ENCODE results near the gene CPSF2. TPM values are rescaled to one million over a fixed set of nuclear protein-coding genes. Genes with fewer than 3 reads are reported as not detected.

The CPSF2 gene
- total RNA-seq (2012; rRNA removed), result 41.8 and 46.5 TPM in 2 replicates

DNA sequence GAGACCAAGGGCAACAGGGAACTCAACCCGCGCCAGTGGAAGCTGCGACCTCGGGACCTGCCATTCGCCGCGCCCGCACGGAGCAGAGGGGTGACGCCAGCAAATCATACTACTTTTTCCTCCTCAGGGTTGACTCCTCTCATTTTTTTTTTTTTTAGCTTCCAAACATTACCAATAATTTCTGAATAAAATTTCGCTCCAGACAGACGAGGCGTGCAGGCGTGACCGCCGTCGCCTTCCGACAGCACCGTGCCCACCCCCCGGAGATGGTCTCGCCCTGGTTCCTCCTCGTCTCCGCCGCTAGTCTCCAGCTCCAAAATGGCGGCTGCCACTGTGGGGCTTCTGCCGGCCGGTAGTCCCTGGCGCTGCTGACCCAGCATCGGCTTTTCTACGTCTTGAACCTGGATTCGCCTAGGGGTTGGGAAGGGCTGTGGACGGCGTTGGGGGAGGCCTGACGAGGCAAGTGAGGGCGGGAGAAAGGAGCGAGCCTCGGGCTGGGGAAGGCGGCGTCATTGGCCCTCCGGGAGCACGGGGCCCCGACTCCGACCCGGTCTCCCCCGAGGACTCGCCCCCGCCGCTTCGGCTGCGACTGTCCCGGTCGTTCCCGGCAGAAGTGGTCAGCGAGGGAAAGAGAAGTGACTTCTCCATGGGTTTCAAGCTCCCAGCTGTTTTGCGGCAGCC is at the start of gene CPSF2, which contains the start of gene NDUFB1:
CPSF2 (plus strand) TSS at position 300 of the 681 bp plus-strand sequence. CDS start 9,016 bp downstream, outside the sequence.
NDUFB1 (minus strand) TSS at position 37 of the 681 bp plus-strand sequence. CDS start 4,069 bp downstream, outside the sequence.
- no peaks in the 10 kb centered on the region for H3K27me3 ChIP-seq (ENCODE audit: control insufficient read depth, insufficient read depth, low read length)
- peaks cover 29% of the 10 kb centered on the region for H3K36me3 ChIP-seq (ENCODE audit: insufficient read depth, low read length)
- H3K4me1 ChIP-seq (ENCODE audit: control insufficient read depth, insufficient read depth, low read length), result peaks cover 10% of the 10 kb centered on the region
- H3K9ac ChIP-seq (ENCODE audit: low read depth, low read length), result peak within 1 kb of the TSS; percentile 99
- peak within 1 kb of the TSS; percentile 90 for H3K4me3 ChIP-seq (ENCODE audit: low read length)
- H3K4me2 ChIP-seq (ENCODE audit: low read length), result peak within 1 kb of the TSS; percentile 92
- no peaks in the 10 kb centered on the region for H3K9me3 ChIP-seq (replicated peaks; ENCODE audit: low read length)

- Histone ChIP-seq H3K4me2 (ENCODE audit: low read length) (no peak overlapping the region), H3K27me3 (ENCODE audit: control insufficient read depth, insufficient read depth, low read length) (no peaks in the 10 kb centered on the region), H3K4me1 (ENCODE audit: control insufficient read depth, insufficient read depth, low read length) (no peaks in the 10 kb centered on the region), H3K36me3 (ENCODE audit: insufficient read depth, low read length) (peaks cover 21% of the 10 kb centered on the region), H3K9me3 (replicated peaks; ENCODE audit: low read length) (no peaks in the 10 kb centered on the region), H3K9ac (ENCODE audit: low read depth, low read length) (no peak overlapping the region), H3K4me3 (ENCODE audit: low read length) (no peak overlapping the region)
Observed at GRCh38 chr14:92074555-92074954, 47.2 kb upstream of the CPSF2 start.

DNA sequence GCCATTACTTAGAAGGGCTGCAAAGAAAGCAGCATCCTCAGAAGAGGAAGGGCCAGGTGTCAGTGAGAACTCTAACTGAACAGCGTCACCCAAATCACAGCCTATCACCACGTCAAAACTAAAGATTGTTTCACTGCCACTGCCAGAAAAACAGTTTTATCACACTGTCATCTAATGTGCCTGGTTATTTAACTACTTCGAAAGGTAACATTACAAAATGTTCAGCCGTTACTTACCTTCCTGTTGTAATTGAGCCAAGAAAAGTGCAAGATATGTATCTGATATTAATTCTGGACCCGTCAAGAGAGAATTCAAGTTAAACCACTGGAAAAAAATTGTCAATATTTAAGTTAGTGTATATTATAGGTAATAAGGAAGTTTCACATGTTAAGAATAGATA is 33.3 kb upstream of the CPSF2 start:
- no peak overlapping the region for H3K4me2 ChIP-seq (ENCODE audit: low read length)
- peaks cover 5% of the 10 kb centered on the region for H3K36me3 ChIP-seq (ENCODE audit: insufficient read depth, low read length)
- H3K9me3 ChIP-seq (replicated peaks; ENCODE audit: low read length), result no peaks in the 10 kb centered on the region
- no peaks in the 10 kb centered on the region for H3K27me3 ChIP-seq (ENCODE audit: control insufficient read depth, insufficient read depth, low read length)
- no peak overlapping the region for H3K4me3 ChIP-seq (ENCODE audit: low read length)
- H3K4me1 ChIP-seq (ENCODE audit: control insufficient read depth, insufficient read depth, low read length), result no peaks in the 10 kb centered on the region
- H3K9ac ChIP-seq (ENCODE audit: low read depth, low read length), result no peak overlapping the region

- peaks cover 6% of the 10 kb centered on the region for H3K36me3 ChIP-seq (ENCODE audit: insufficient read depth, low read length)
- no peaks in the 10 kb centered on the region for H3K9me3 ChIP-seq (replicated peaks; ENCODE audit: low read length)
- H3K4me3 ChIP-seq (ENCODE audit: low read length), result no peak overlapping the region
- no peaks in the 10 kb centered on the region for H3K27me3 ChIP-seq (ENCODE audit: control insufficient read depth, insufficient read depth, low read length)
- no peaks in the 10 kb centered on the region for H3K4me1 ChIP-seq (ENCODE audit: control insufficient read depth, insufficient read depth, low read length)
- no peak overlapping the region for H3K4me2 ChIP-seq (ENCODE audit: low read length)
- H3K9ac ChIP-seq (ENCODE audit: low read depth, low read length), result no peak overlapping the region
Observed at GRCh38 chr14:92093320-92093719, 28.4 kb upstream of the CPSF2 start.

GRCh38 chr14:92099802-92100201 is 22.0 kb upstream of the CPSF2 start:
- H3K4me2 ChIP-seq (ENCODE audit: low read length), result no peak overlapping the region

GRCh38 chr14:92103363-92103989 is 18.3 kb upstream of the CPSF2 start:
- H3K4me1 ChIP-seq (ENCODE audit: control insufficient read depth, insufficient read depth, low read length), result peaks cover 5% of the 10 kb centered on the region

More at GRCh38 chr14:92099802-92100201, 22.0 kb upstream of the CPSF2 start:
- no peaks in the 10 kb centered on the region for H3K36me3 ChIP-seq (ENCODE audit: insufficient read depth, low read length)
- no peaks in the 10 kb centered on the region for H3K27me3 ChIP-seq (ENCODE audit: control insufficient read depth, insufficient read depth, low read length)
- no peaks in the 10 kb centered on the region for H3K9me3 ChIP-seq (replicated peaks; ENCODE audit: low read length)
- no peak overlapping the region for H3K9ac ChIP-seq (ENCODE audit: low read depth, low read length)
- no peak overlapping the region for H3K4me3 ChIP-seq (ENCODE audit: low read length)
- H3K4me1 ChIP-seq (ENCODE audit: control insufficient read depth, insufficient read depth, low read length), result peaks cover under 1% of the 10 kb centered on the region

GRCh38 chr14:92105073-92105892 is 16.5 kb upstream of the CPSF2 start:
- Histone ChIP-seq H3K4me1 (ENCODE audit: control insufficient read depth, insufficient read depth, low read length) (peaks cover 5% of the 10 kb centered on the region), H3K9me3 (replicated peaks; ENCODE audit: low read length) (no peaks in the 10 kb centered on the region), H3K4me2 (ENCODE audit: low read length) (peak overlapping the region; percentile 91), H3K9ac (ENCODE audit: low read depth, low read length) (peak overlapping the region; percentile 95), H3K36me3 (ENCODE audit: insufficient read depth, low read length) (no peaks in the 10 kb centered on the region), H3K27me3 (ENCODE audit: control insufficient read depth, insufficient read depth, low read length) (no peaks in the 10 kb centered on the region), H3K4me3 (ENCODE audit: low read length) (peak overlapping the region; percentile 97)

More at GRCh38 chr14:92103363-92103989, 18.3 kb upstream of the CPSF2 start:
- Histone ChIP-seq H3K36me3 (ENCODE audit: insufficient read depth, low read length) (no peaks in the 10 kb centered on the region), H3K27me3 (ENCODE audit: control insufficient read depth, insufficient read depth, low read length) (no peaks in the 10 kb centered on the region), H3K9ac (ENCODE audit: low read depth, low read length) (no peak overlapping the region), H3K9me3 (replicated peaks; ENCODE audit: low read length) (no peaks in the 10 kb centered on the region), H3K4me2 (ENCODE audit: low read length) (no peak overlapping the region), H3K4me3 (ENCODE audit: low read length) (no peak overlapping the region)

GRCh38 chr14:92105893-92106142 is 16.0 kb upstream of the CPSF2 start:
- Histone ChIP-seq H3K4me1 (ENCODE audit: control insufficient read depth, insufficient read depth, low read length) (peaks cover 5% of the 10 kb centered on the region), H3K36me3 (ENCODE audit: insufficient read depth, low read length) (no peaks in the 10 kb centered on the region), H3K4me3 (ENCODE audit: low read length) (peak overlapping the region; percentile 97), H3K9me3 (replicated peaks; ENCODE audit: low read length) (no peaks in the 10 kb centered on the region), H3K9ac (ENCODE audit: low read depth, low read length) (peak overlapping the region; percentile 95), H3K4me2 (ENCODE audit: low read length) (peak overlapping the region; percentile 91), H3K27me3 (ENCODE audit: control insufficient read depth, insufficient read depth, low read length) (no peaks in the 10 kb centered on the region)

- no peaks in the 10 kb centered on the region for H3K9me3 ChIP-seq (replicated peaks; ENCODE audit: low read length)
- no peaks in the 10 kb centered on the region for H3K36me3 ChIP-seq (ENCODE audit: insufficient read depth, low read length)
- peak within 1 kb of the TSS; percentile 91 for H3K4me2 ChIP-seq (ENCODE audit: low read length)
- peak within 1 kb of the TSS; percentile 97 for H3K4me3 ChIP-seq (ENCODE audit: low read length)
- H3K4me1 ChIP-seq (ENCODE audit: control insufficient read depth, insufficient read depth, low read length), result peaks cover 5% of the 10 kb centered on the region
- H3K9ac ChIP-seq (ENCODE audit: low read depth, low read length), result peak within 1 kb of the TSS; percentile 95
- H3K27me3 ChIP-seq (ENCODE audit: control insufficient read depth, insufficient read depth, low read length), result no peaks in the 10 kb centered on the region
Observed at GRCh38 chr14:92106143-92106926, 15.4 kb upstream of the CPSF2 start, which contains the start of gene ATXN3. Gene ATXN3, minus strand, starts transcription at chr14:92106582. Its CDS starts 30 bp downstream, at chr14:92106552.

GRCh38 chr14:92108345-92109254 is 13.2 kb upstream of the CPSF2 start:
- Histone ChIP-seq H3K27me3 (ENCODE audit: control insufficient read depth, insufficient read depth, low read length) (no peaks in the 10 kb centered on the region), H3K9ac (ENCODE audit: low read depth, low read length) (no peak overlapping the region), H3K9me3 (replicated peaks; ENCODE audit: low read length) (no peaks in the 10 kb centered on the region), H3K4me2 (ENCODE audit: low read length) (no peak overlapping the region), H3K4me1 (ENCODE audit: control insufficient read depth, insufficient read depth, low read length) (peaks cover 6% of the 10 kb centered on the region), H3K36me3 (ENCODE audit: insufficient read depth, low read length) (no peaks in the 10 kb centered on the region), H3K4me3 (ENCODE audit: low read length) (no peak overlapping the region)

Measured in skeletal muscle satellite cell (primary cell).